GM21786 (cell line): ENCODE data around the gene CAMTA1.

Source experiments
- ATAC-seq: cut with Tn5 transposase; IDR thresholded peaks from one replicate; pipeline ENCODE4 v1.9.1; 2021; ENCODE audit not compliant: unreplicated experiment

The CAMTA1 gene

DNA sequence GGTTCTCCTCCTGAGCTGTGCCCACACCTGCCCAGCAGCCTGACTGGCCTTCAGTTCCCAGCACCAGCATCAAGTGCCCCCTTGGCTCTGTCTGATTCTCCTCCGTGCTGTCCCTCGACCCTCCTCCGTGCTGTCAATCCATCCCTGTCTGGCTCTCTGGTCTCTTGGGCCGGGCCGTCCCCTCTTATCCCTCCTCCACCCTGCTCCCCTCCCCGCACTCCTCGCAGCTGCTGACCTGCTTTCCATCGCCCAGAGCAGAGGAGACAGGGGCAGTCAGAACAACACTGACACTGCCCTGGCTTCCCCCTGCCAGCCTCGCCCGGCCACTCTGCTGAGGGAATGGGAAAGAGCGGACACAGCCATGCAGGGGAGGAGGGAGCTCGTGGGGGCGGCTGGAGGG is 267.4 kb downstream of the CAMTA1 start:
- no peak for ATAC-seq

DNA sequence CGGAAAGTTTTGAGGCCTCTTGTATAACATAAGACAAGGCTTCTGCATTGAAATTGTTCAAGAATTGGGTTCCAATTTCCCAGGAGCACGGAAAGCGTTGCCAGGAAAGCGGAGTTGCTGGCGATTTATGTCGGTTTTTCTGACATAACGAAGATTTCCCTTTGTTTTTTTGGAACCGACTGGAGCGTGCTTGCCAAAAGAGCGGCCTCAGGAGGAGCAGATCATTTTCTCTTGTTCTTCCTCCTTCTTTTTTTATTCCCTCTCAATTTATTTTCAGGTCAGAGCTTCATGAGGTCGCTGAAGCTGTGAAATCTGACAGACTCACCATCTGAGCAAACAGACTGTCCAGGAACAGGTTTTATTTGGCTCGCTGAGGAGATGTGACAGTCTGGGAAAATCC is 275.5 kb downstream of the CAMTA1 start:
- no peak for ATAC-seq

- no peak for ATAC-seq
Measured at GRCh38 chr1:7062346-7063061, 277.2 kb downstream of the CAMTA1 start.

DNA sequence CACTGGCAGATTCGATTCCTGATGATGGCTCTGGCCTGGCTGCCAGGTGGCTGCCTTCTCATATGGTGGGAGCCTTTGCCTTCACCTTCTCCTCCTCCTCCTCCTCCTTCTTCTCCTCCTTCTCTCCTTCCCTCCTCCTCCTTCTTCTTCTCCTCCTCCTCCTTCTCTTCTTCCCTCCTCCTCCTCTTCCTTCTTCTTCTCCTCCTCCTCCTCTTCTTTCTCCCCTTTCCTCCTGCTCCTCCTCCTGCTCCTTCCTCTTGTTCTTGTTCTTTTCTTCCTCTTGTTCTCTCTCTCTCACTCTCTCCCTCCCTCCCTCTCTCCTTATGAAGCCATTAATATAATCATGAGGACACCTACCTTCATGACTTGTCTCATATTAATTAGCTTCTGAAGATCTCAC is 278.7 kb downstream of the CAMTA1 start:
- no peak for ATAC-seq

DNA sequence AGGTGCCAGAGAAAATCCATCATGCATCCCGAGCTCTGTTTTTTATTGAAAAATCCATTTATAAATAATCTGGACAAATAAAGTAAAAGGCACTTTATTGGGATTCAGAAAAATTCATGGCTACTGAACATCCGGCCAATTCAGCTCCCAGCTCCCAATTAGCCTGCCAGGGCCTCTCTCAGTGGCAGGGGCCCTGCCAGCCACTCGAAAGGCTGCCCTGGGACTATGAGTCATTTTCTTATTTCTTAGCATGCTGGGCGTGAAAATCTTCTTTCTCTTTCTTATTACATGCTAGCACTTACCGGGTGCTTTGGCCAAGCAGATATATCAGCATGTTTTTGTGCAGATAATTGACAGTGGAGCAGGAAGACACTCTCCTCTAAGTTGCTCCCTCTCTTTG is 283.3 kb downstream of the CAMTA1 start:
- ATAC-seq = no peak

GRCh38 chr1:7069931-7070330 is 284.7 kb downstream of the CAMTA1 start:
- no peak for ATAC-seq

DNA sequence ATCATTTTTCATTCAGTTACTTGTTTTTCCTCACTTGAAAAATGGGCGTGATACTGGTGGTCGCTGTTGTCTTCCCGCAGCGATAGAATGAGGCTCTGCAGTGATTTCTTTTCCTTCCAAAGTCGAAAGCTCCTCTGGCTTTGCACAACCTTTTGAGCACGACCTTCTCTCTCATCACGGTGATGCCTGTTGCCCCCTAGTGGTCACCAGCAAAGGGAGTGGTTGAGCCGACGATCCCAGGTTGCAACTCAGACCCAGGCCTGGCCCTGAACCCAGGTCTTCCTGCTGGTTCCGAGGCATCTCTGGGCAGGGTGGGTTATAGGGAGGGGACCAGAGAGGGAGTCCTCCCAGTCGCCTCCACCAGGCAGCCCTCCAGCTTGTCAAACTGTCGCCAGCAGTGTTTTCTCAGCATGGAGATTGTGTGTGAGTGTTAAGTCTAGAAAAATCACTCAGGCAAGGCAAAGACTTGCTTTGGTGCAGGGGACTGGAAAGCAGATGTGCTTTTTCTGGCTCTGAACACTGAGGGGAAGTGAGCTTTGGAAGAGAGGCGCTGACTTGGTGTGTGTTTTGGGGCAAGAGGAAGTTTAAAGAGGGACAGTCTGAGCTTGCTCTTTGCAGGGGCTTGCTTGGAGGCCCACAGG is 285.3 kb downstream of the CAMTA1 start:
- ATAC-seq = no peak

DNA sequence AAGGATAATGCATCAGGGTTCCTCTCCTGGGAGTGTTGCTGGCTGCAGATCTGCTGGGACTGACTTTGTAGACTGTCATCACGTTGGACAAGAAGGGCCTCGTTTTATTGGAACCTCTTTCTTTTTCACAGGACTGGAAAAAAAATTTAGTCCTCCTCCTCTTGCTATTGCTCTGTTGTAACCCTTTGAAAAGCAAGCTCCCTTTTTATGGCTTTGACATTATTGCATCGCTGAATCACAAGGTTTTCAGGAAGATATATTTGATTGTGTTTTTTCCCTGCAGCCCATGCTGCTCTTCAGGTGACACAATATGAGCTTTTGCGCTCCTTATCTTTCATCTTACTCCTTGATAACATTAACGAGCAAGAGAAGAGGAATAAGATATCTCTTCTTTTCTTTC is 290.9 kb downstream of the CAMTA1 start:
- ATAC-seq = no peak

GRCh38 chr1:7076572-7076971 is 291.3 kb downstream of the CAMTA1 start:
- ATAC-seq = no peak

- ATAC-seq = no peak
Measured at GRCh38 chr1:7077136-7077535, 291.9 kb downstream of the CAMTA1 start.

GRCh38 chr1:7077970-7078369 is 292.7 kb downstream of the CAMTA1 start:
- ATAC-seq = no peak

DNA sequence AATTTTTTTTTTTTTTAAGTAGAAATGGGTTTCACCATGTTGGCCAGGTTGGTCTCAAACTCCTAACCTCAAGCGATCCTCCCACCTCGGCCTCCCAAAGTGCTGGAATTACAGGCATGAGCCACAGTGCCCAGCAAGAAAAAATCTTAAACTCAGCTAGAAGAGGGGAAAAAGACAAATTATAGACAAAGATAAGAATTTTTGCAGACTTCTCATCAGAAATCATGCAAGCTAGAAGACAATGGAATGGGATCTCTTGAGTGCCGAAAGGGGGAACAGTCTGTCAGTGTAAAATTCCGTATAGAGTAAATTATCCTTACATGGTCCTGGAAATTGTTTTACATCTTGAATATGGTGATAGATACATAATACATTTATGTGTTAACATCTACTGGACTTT is 294.4 kb downstream of the CAMTA1 start:
- no peak for ATAC-seq

GRCh38 chr1:7084232-7084894 is 299.1 kb downstream of the CAMTA1 start:
- ATAC-seq = no peak

- ATAC-seq = no peak
Measured at GRCh38 chr1:7085521-7085920, 300.3 kb downstream of the CAMTA1 start.

DNA sequence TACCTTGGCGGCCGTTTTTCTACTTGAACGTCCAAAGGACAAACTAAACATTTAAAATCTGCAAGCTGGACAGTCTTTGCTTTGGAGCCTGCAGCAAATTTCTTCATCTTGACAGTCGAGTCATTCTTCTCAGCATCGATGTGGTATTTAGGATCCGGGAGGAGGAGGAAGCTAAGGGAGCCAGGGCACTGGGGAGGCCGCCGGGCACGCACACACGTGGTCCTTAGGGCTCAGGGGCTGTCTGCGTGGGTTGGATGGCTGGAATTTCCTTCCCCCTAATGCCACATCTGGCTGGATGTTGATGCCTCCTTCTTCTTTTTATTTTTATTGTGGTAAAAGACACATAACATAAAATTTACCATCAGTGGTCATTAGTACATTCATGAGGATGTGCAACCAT is 300.9 kb downstream of the CAMTA1 start:
- ATAC-seq = no peak

GRCh38 chr1:7087888-7088287 is 302.6 kb downstream of the CAMTA1 start:
- ATAC-seq = no peak

DNA sequence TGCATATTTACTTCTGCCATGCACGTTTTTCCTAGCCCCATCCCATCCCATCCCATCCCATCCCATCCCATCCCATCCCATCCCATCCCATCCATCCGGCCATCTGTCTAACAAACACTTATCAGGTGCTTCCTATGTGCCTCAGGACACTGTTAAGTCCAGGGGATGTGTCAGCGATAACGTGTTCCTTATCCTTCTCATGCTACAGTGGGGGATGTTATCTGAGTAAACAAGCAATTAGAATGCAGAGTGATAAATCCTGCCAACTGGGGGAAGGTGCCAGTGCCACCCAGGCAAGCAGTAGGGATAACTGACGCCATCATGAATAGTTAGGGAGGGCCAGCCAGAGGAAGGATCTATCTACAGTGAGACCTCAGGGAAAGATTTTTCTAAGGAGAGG is 304.2 kb downstream of the CAMTA1 start:
- no peak for ATAC-seq

DNA sequence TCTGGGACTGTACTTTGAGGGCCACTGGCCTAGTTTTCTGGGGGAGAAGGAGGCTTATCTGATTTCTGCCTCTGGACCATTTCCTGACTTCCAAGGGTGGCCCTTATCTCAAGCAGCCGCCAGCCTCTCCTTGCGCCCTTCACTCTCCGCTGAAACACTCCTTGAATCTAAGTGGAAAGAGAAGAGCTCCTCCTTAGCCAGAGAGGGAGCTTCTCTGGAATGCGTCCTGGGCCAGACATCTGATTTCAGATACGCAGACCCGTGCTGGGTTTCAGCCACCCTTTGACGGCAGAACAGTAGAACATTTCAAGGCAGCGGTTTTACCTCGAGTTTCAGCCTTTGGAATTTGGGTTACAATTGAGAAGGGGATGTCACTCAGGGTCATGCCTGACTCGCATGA is 308.0 kb downstream of the CAMTA1 start:
- ATAC-seq = no peak

DNA sequence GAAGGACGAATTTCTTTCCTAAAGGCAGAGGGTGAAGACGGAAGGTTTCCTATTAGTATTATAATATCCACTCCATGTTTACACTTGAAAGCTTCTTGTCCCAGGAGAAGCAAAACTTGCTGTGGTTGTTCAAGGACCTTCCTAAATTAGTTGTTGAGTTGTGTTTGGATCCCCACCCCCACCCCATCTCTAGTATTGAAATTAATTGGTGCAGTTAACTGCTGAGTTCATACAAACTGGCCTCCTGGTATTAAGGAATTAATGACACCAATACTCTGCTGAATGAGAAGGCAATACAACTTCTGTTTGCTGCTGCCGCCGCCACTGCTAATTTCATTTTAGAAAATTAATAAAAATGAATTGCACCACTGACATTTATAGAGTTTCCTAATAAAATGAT is 308.8 kb downstream of the CAMTA1 start:
- ATAC-seq = no peak

DNA sequence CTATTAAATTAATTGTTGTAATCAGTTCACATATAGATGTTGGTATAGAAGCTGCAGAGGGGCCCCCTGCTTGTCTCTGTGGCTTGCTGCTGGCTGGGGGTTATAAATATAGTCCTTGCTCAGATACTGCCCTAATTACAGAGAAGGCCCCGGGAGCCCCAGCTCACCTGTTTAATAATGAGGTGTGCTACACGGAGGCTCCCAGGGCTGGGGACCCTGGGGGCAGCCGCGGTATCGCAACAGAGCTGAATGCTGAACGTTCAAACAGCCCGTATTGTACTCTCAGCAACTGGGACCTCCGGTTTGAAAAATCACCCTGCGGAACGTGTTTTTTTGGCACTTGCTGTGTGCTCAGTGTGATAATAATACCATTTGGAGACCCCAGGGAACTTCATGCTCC is 309.3 kb downstream of the CAMTA1 start:
- ATAC-seq = no peak

GRCh38 chr1:7095343-7095964 is 310.2 kb downstream of the CAMTA1 start:
- no peak for ATAC-seq
